ENCODE data around the gene HARS1. TPM values are rescaled to one million over a fixed set of nuclear protein-coding genes. Genes with fewer than 3 reads are reported as not detected.

HARS1 gene
- total and polyA plus RNA-seq, 10 of the 15 experiments (the other 5 are each of a cell fraction or from before 2014, with no cell fraction given): 12.0 to 93.8 (median 76.9) TPM

DNA sequence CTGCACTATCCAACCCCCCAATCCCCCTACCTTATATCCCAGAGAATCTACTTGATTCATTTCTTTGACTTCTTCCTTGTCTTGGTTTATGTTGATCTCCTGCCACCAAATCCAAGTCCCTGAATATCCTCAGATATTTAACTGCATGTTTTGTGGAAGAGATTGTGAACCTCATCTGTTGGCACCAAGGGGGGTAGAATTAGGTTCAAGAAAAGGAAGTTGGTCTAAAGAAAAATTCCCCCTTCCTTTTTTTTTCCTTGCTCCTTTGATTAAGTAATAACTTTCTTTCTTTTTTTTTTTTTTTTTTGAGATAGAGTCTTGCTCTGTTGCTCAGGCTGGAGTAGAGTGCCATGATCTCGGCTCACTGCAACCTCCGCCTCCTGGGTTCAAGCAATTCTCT lies 57.7 kb downstream of the HARS1 start (continued):
- TF ChIP-seq EZH2 (IDR thresholded peaks at IDR 0.05; ENCODE audit: borderline replicate concordance, control insufficient read depth, low read depth, low read length): no peak
- no peak for TF ChIP-seq MEF2A (IDR thresholded peaks at IDR 0.05; ENCODE audit: insufficient read depth, low read depth, low read length)
- TF ChIP-seq, protein P1, sequence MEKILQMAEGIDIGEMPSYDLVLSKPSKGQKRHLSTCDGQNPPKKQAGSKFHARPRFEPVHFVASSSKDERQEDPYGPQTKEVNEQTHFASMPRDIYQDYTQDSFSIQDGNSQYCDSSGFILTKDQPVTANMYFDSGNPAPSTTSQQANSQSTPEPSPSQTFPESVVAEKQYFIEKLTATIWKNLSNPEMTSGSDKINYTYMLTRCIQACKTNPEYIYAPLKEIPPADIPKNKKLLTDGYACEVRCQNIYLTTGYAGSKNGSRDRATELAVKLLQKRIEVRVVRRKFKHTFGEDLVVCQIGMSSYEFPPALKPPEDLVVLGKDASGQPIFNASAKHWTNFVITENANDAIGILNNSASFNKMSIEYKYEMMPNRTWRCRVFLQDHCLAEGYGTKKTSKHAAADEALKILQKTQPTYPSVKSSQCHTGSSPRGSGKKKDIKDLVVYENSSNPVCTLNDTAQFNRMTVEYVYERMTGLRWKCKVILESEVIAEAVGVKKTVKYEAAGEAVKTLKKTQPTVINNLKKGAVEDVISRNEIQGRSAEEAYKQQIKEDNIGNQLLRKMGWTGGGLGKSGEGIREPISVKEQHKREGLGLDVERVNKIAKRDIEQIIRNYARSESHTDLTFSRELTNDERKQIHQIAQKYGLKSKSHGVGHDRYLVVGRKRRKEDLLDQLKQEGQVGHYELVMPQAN (conservative IDR thresholded peaks at IDR 0.05): no peak
- TF ChIP-seq ZZZ3 (IDR thresholded peaks at IDR 0.05; ENCODE audit: control insufficient read depth, insufficient read length, low read depth): no peak
- no peak for TF ChIP-seq POLR2AphosphoS5 (IDR thresholded peaks at IDR 0.05; ENCODE audit: low read length)

DNA sequence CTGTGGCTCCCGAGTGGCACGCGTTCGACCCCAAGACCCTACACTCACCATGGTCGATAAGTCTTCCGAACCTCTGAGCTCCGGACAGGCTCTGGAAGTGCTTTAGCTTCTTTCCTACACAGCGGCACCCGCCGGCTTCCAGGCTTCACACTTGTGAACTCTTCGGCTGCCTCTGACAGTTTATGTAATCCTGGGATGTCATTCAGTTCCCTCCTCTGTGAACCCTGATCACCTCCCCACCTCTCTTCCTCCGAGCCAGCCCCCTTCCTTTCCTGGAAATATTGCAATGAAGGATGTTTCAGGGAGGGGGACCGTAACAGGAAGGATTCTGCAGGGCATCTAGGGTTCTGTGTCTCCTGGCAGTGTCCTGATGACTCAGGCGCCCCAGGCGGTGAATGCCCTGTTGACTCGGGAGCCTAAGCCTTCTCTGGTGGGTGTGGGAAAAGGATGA lies 58.1 kb downstream of the HARS1 start, which contains the start of gene CD14:
Gene CD14 (minus strand): TSS at position 155 of the 451 bp plus-strand sequence. CDS start 104 bp downstream, at position 51.
- ChIA-PET CTCF (interaction anchor here (0.5 to 1.2 kb wide), 2 partner anchors 259 to 284 kb away, joined by 5 to 13 read pairs; no protein-coding TSS in a partner anchor), POLR2A (no interaction called here), SMC1A (ENCODE audit: uncharacterized antibody, unreplicated experiment) (no interaction called here), RAD21 (ENCODE audit: unreplicated experiment) (interaction anchor here (0.8 to 1.2 kb wide), 5 partner anchors 9 to 261 kb away, joined by 3 read pairs; no protein-coding TSS in a partner anchor)
- Histone ChIP-seq H3K27me3 (replicated peaks in 1 of 2; ENCODE audit: control insufficient read depth in 2 of 2, insufficient read depth in 2 of 2, low read length in 1 of 2) (peaks cover 3 to 4% of the 10 kb centered on the region in 2 experiments; a peak in 2 of 4 replicates), H2AFZ (ENCODE audit: control insufficient read depth, low read depth, low read length) (peak within 1 kb of the TSS; percentile 91), H3K36me3 (ENCODE audit: control insufficient read depth in 2 of 2, insufficient read depth in 2 of 2, low read length in 1 of 2) (no peaks in the 10 kb centered on the region), H3K79me2 (ENCODE audit: control insufficient read depth, insufficient read depth, low read length) (no peaks in the 10 kb centered on the region), H3K9me3 (replicated peaks; ENCODE audit: control insufficient read depth, insufficient read depth, low read length) (peaks cover 1% of the 10 kb centered on the region; the same call in 1 of the 3 replicates), H3K27ac (ENCODE audit: control insufficient read depth, insufficient read depth) (no peak within 1 kb of the TSS), H3K4me1 (ENCODE audit: control insufficient read depth, insufficient read depth, low read length) (peaks cover 13% of the 10 kb centered on the region), H4K20me1 (ENCODE audit: control insufficient read depth, insufficient read depth) (no peaks in the 10 kb centered on the region), H3K4me2 (ENCODE audit: control insufficient read depth, insufficient read depth) (peak within 1 kb of the TSS; percentile 99), H3K4me3 (peak within 1 kb of the TSS; percentile 58), H3K9ac (ENCODE audit: control insufficient read depth, insufficient read depth, low read length) (peak within 1 kb of the TSS; percentile 35; the same call in 1 of the 2 replicates)
- BruUV-seq (replicated peaks): no TSS peak
- FAIRE-seq (no peak), DNase-seq (ENCODE audit: low read depth, low spot score) (no peak), ATAC-seq (peak; percentile 8; the same call in 2 of the 3 replicates)
- TF ChIP-seq BACH1 (IDR thresholded peaks at IDR 0.05; ENCODE audit: borderline replicate concordance) (no peak), RUNX3 (IDR thresholded peaks at IDR 0.05; ENCODE audit: low read length) (no peak), DPF2 (IDR thresholded peaks at IDR 0.05) (no peak), GATAD2B (conservative IDR thresholded peaks at IDR 0.05; ENCODE audit: low read depth) (no peak), CHD1 (IDR thresholded peaks at IDR 0.05; ENCODE audit: low read depth, low read length) (no peak), SUZ12 (IDR thresholded peaks at IDR 0.05; ENCODE audit: unreplicated experiment) (no peak), GABPA (IDR thresholded peaks at IDR 0.05; ENCODE audit: low read depth) (no peak), RB1 (IDR thresholded peaks at IDR 0.05; ENCODE audit: borderline replicate concordance) (no peak), MTA3 (IDR thresholded peaks at IDR 0.05; ENCODE audit: borderline replicate concordance, low read length) (no peak), SMAD1 (IDR thresholded peaks at IDR 0.05; ENCODE audit: low read depth, partially characterized antibody) (no peak)
- TF ChIP-seq, protein P2, sequence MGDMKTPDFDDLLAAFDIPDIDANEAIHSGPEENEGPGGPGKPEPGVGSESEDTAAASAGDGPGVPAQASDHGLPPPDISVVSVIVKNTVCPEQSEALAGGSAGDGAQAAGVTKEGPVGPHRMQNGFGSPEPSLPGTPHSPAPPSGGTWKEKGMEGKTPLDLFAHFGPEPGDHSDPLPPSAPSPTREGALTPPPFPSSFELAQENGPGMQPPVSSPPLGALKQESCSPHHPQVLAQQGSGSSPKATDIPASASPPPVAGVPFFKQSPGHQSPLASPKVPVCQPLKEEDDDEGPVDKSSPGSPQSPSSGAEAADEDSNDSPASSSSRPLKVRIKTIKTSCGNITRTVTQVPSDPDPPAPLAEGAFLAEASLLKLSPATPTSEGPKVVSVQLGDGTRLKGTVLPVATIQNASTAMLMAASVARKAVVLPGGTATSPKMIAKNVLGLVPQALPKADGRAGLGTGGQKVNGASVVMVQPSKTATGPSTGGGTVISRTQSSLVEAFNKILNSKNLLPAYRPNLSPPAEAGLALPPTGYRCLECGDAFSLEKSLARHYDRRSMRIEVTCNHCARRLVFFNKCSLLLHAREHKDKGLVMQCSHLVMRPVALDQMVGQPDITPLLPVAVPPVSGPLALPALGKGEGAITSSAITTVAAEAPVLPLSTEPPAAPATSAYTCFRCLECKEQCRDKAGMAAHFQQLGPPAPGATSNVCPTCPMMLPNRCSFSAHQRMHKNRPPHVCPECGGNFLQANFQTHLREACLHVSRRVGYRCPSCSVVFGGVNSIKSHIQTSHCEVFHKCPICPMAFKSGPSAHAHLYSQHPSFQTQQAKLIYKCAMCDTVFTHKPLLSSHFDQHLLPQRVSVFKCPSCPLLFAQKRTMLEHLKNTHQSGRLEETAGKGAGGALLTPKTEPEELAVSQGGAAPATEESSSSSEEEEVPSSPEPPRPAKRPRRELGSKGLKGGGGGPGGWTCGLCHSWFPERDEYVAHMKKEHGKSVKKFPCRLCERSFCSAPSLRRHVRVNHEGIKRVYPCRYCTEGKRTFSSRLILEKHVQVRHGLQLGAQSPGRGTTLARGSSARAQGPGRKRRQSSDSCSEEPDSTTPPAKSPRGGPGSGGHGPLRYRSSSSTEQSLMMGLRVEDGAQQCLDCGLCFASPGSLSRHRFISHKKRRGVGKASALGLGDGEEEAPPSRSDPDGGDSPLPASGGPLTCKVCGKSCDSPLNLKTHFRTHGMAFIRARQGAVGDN (IDR thresholded peaks at IDR 0.05): no peak
- intact Hi-C loops (cut with micrococcal nuclease; ENCODE audit: unreplicated experiment): no loop called here
- WGBS (ENCODE audit: insufficient coverage, insufficient replicate concordance, low lambda C conversion rate, missing lambda C conversion rate): 28% methylated on average over 16 of the region's 16 CpGs
- in situ Hi-C loops (cut with MboI): no loop called here

Measured in GM12878 (cell line).